Left colon (tissue), 2 donors: ENCODE data around the gene FOSL1. TPM values are rescaled to one million over a fixed set of nuclear protein-coding genes. Genes with fewer than 3 reads are reported as not detected.

Experiments used
- ATAC-seq: fragments of 200-7000 bp; cut with Tn5 transposase; one replicate; pipeline ENCODE4 v1.9.1; 2020; ENCODE audit warnings: mild to moderate bottlenecking, moderate library complexity
- DNase-seq, 2 donors: peaks; one replicate each; pipeline ENCODE4 v3.0.0-alpha.2; 2020
- intact Hi-C, 2 donors: fragments of 100-400 bp; cut with DNase I in 1 of 2; cut with micrococcal nuclease in 1 of 2; formaldehyde crosslinking; loops; one replicate each; pipeline versions ENCODE4 v1.11.2 to v1.14.0; 2022; cut with DNase I, micrococcal nuclease
- total RNA-seq, 2 donors: library from RNA; stranded (reverse); fragmentation: NEBNext Ultra II Directional; extraction: Animal tissue kit (Norgen Biotek cat#: 25700); gene quantifications; one replicate each; pipeline ENCODE4 v1.2.1, GENCODE V29; 2021
- donor health status: DM: no; HTN: no; CAD: no.
- donor health status: DM: yes; HTN: yes; CAD: no.

The FOSL1 gene
- total RNA-seq, 2 donors from 2014 or later: 1.1 to 1.8 TPM

GRCh38 chr11:65921033-65921555 is 20.9 kb upstream of the FOSL1 start:
- DNase-seq (no peak), ATAC-seq (no peak)
- intact Hi-C loops: no loop called here

GRCh38 chr11:65920372-65920802 is 20.2 kb upstream of the FOSL1 start:
- intact Hi-C loops: no loop called here
- no peak for ATAC-seq
- peak in 1 of 2 donors; percentile 49 for DNase-seq

- DNase-seq (peak; percentile 65 to 68), ATAC-seq (peak; percentile 25)
- intact Hi-C loops: no loop called here
These were observed 19.6 kb upstream of the FOSL1 start for GRCh38 chr11:65919573-65920371.

GRCh38 chr11:65919141-65919572 is 19.0 kb upstream of the FOSL1 start, which contains the start of gene DRAP1:
Gene DRAP1, plus strand, starts transcription at chr11:65919426. Its CDS starts 76 bp downstream, at chr11:65919502.
- ATAC-seq: peak; percentile 89
- intact Hi-C loops: no loop called here
- DNase-seq: peak; percentile 99

GRCh38 chr11:65918211-65919140 is 18.3 kb upstream of the FOSL1 start, which contains the start of gene C11orf68:
Gene C11orf68, minus strand, starts transcription at chr11:65919062. Its CDS starts 31 bp downstream, at chr11:65919031.
- intact Hi-C loops: no loop called here
- ATAC-seq (no peak), DNase-seq (no peak)

GRCh38 chr11:65917434-65918210 is 17.4 kb upstream of the FOSL1 start:
- intact Hi-C loops: no loop called here
- DNase-seq: no peak
- no peak for ATAC-seq

GRCh38 chr11:65917077-65917433 is 16.9 kb upstream of the FOSL1 start:
- ATAC-seq: no peak
- intact Hi-C loops: no loop called here
- DNase-seq: no peak

GRCh38 chr11:65916391-65916790 is 16.2 kb upstream of the FOSL1 start:
- DNase-seq (no peak), ATAC-seq (no peak)
- intact Hi-C loops: no loop called here

GRCh38 chr11:65915821-65916251 is 15.6 kb upstream of the FOSL1 start:
- DNase-seq (peak; percentile 49 to 76), ATAC-seq (no peak)
- intact Hi-C loops: no loop called here

GRCh38 chr11:65915101-65915820 is 15.1 kb upstream of the FOSL1 start:
- no peak for DNase-seq
- ATAC-seq: no peak
- intact Hi-C loops: no loop called here

GRCh38 chr11:65912845-65913244 is 12.7 kb upstream of the FOSL1 start:
- ATAC-seq: no peak
- intact Hi-C loops: no loop called here
- DNase-seq: no peak

- intact Hi-C loops: no loop called here
- DNase-seq (no peak), ATAC-seq (peak; percentile 43)
These were observed 11.7 kb upstream of the FOSL1 start for GRCh38 chr11:65911682-65912568.

GRCh38 chr11:65907878-65908277 is 7.7 kb upstream of the FOSL1 start:
- intact Hi-C loops: no loop called here
- DNase-seq: no peak
- no peak for ATAC-seq

GRCh38 chr11:65906602-65907001 is 6.4 kb upstream of the FOSL1 start:
- DNase-seq (no peak), ATAC-seq (no peak)
- intact Hi-C loops: no loop called here

GRCh38 chr11:65903715-65904114 is 3.5 kb upstream of the FOSL1 start:
- DNase-seq (no peak), ATAC-seq (no peak)
- intact Hi-C loops: no loop called here

- intact Hi-C loops: no loop called here
- no peak for DNase-seq
- no peak for ATAC-seq
These were observed 2.9 kb upstream of the FOSL1 start for GRCh38 chr11:65903068-65903481.

- intact Hi-C loops: no loop called here
- ATAC-seq (no peak), DNase-seq (no peak)
These were observed 652 bp upstream of the FOSL1 start for GRCh38 chr11:65900899-65901180.
